Measurements from ENCODE around the gene GTF2H3.
A peak's percentile ranks its signal among the peaks of the same experiment; 100 is the strongest.

The GTF2H3 gene

GRCh38 chr12:123645380-123645779, 11.8 kb downstream of the GTF2H3 start:
- DNase-seq (ENCODE audit: low read depth in 3 of 3), result no peak

GRCh38 chr12:123645878-123646277, 12.2 kb downstream of the GTF2H3 start:
- DNase-seq (ENCODE audit: low read depth in 3 of 3), result no peak

GRCh38 chr12:123648401-123648800, 14.8 kb downstream of the GTF2H3 start:
- no peak for DNase-seq (ENCODE audit: low read depth in 3 of 3)

- no peak for DNase-seq (ENCODE audit: low read depth in 3 of 3)
Measured at GRCh38 chr12:123654129-123654701, 20.6 kb downstream of the GTF2H3 start.

GRCh38 chr12:123655420-123655819, 21.8 kb downstream of the GTF2H3 start:
- no peak for DNase-seq (ENCODE audit: low read depth in 3 of 3)

GRCh38 chr12:123656392-123656791, 22.8 kb downstream of the GTF2H3 start:
- DNase-seq (ENCODE audit: low read depth in 3 of 3), result no peak

GRCh38 chr12:123657211-123657610, 23.6 kb downstream of the GTF2H3 start:
- DNase-seq (ENCODE audit: low read depth in 3 of 3), result no peak

- no peak for DNase-seq (ENCODE audit: low read depth in 3 of 3)
Measured at GRCh38 chr12:123659996-123660727, 26.5 kb downstream of the GTF2H3 start.

- no peak for DNase-seq (ENCODE audit: low read depth in 3 of 3)
Measured at GRCh38 chr12:123667771-123668170, 34.1 kb downstream of the GTF2H3 start.

DNA sequence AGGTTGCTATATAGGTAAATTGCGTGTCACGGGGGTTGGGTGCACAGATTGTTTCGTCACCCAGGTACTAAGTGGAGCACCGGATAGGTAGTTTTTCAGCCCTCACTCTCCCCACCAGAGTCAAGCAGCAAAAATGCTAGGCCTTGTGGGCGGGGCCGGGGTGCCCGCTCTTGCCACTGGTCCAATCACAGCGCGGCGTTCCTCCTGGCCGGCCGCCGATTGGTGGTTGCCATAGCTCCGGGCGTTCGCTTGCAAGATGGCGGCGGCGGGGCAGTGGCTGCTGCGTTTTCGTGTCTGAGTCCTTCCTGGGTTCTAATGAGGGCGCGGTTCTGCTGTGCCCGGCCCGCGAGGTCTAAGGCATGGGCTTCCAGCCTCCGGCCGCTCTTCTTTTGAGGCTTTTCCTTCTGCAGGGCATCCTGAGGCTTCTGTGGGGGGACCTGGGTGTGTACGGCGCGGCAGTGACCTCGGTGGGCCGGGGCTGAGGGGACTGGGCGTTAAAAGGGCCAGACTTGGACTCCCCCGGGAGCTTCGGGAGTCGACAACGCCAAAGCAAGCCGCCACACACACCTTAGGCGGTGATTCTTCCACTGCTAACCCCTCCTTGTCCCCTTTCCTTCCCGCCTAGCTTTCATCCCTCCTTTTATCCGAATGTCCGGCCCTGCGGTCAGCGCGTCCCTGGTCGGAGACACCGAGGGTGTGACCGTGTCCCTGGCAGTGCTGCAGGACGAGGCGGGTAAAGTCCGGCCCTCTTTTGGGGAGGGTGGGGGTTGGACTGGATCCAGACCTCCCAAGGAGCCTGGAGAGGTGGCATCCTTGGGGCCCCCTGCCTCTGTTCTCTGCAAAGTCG, 37.5 kb downstream of the GTF2H3 start, which contains the start of gene TCTN2:
Gene TCTN2, plus strand, starts transcription at position 232 of the 847 bp plus-strand sequence. Its CDS starts 128 bp downstream, at position 360.
- DNase-seq (ENCODE audit: low read depth in 3 of 3), result peak; percentile 81 to 88 (median 87)

DNA sequence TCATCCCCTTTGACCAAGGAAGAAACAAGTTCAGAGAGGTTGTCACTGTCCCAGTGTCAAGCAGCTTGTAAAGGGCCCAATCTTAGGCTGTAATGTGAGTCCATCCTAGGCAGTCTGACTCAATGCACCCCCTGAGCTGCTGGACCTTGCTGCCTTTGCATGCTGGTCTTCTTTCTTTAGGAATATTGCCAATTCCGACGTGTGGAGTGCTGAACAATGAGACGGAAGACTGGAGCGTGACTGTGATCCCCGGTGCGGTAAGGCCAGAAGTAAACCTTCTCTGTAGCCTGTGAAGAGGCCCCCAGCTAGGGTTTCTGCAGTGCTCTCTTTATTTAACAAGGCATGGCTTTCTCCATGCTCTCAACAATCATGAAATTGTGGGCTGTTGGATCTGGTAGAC, 38.2 kb downstream of the GTF2H3 start:
- DNase-seq (ENCODE audit: low read depth in 3 of 3), result no peak

GRCh38 chr12:123675436-123675835, 41.8 kb downstream of the GTF2H3 start:
- DNase-seq (ENCODE audit: low read depth in 3 of 3), result no peak

GRCh38 chr12:123676616-123677320, 43.1 kb downstream of the GTF2H3 start:
- DNase-seq (ENCODE audit: low read depth in 3 of 3), result no peak

- no peak for DNase-seq (ENCODE audit: low read depth in 3 of 3)
Measured at GRCh38 chr12:123678981-123679380, 45.4 kb downstream of the GTF2H3 start.

- DNase-seq (ENCODE audit: low read depth in 3 of 3), result no peak
Measured at GRCh38 chr12:123681605-123682004, 48.0 kb downstream of the GTF2H3 start.

DNA sequence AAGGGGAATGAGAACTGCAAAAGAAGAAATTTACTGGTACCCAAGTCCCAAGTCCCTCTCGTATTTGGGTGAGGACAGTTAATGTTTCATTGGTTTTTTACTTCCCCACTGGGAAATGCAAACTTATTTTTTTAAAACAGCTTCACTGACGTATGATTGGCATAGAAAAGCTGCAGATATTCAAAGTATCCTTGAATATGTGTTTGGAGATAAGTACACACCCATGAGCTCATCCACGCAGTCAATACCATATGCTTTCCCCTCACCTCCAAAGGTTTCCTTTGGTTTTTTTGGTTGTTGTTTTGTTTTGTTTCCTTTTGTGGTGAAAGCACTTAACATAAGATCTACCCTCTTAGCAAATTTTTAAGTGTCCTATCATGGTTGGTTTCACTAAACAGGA, 50.3 kb downstream of the GTF2H3 start:
- no peak for DNase-seq (ENCODE audit: low read depth in 3 of 3)

GRCh38 chr12:123686636-123687190, 53.1 kb downstream of the GTF2H3 start:
- no peak for DNase-seq (ENCODE audit: low read depth in 3 of 3)

- DNase-seq (ENCODE audit: low read depth in 3 of 3), result no peak
Measured at GRCh38 chr12:123690191-123690840, 56.7 kb downstream of the GTF2H3 start.

DNA sequence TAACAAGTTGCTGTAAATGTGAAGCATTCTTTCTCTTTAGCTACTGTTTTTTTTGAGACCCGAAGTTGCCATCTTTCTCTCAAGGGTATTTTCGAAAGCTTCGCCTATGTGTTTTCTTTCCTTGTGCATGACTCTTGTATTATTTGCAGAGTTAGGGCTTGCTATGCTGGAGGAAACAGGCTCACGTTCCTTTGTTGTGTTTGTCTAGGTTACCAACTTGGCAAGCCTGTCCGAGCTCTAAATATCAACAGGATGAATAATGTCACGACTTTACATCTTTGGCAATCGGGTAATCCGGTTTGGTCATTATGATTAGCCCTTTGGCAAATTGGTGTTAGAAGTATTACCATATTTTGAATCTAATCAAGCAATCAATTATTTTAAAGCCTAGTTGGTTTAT, 62.6 kb downstream of the GTF2H3 start:
- DNase-seq (ENCODE audit: low read depth in 3 of 3), result no peak

GRCh38 chr12:123696646-123697045, 63.0 kb downstream of the GTF2H3 start:
- DNase-seq (ENCODE audit: low read depth in 3 of 3), result no peak

DNA sequence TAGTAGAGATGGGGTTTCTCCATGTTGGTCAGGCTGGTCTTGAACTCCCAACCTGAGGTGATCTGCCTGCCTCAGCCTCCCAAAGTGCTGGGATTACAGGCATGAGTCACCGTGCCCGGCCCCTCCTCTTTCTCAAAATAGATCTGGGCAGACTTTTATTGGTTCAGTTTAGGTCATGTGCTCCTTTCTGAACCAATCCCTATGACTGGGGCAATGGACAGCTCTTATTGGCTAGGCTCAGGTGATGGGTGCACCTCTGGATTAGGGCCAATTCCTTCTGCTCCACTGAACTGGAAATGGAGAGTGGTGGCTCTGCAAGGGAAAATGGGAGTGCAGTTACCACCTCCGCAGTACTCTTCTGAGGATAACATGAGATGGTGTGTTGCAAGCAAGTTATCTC, 72.3 kb downstream of the GTF2H3 start:
- DNase-seq (ENCODE audit: low read depth in 3 of 3), result no peak

Measured in stimulated activated CD4-positive, alpha-beta T cell treated with anti-CD3 and anti-CD28 coated beads, TNF-alpha, amount 100 ng/mL, for 4 hours (primary cell).